Peyer's patch (tissue), 4 donors: ENCODE data around the gene GALNT9.

Source experiments
- POLR2A ChIP-seq, 2 donors: fragments of 450-650 bp; IDR thresholded peaks; one replicate each; pipeline ENCODE4 v1.5.1; 2017; ENCODE audit warnings: antibody characterized with exemption in 2 of 2, mild to moderate bottlenecking in 2 of 2, moderate library complexity in 2 of 2
- TF ChIP-seq, protein P1 (sequence below), 6 experiments: fragments of 450-650 bp in 4 of 6; fragments of 200-600 bp in 2 of 6; sonication (generic) in 1 of 6; IDR thresholded peaks; one replicate each; pipeline ENCODE4 v1.5.1; 2017 to 2019; ENCODE audit warnings: antibody characterized with exemption in 6 of 6, mild to moderate bottlenecking in 3 of 6, moderate library complexity in 1 of 6

- TF ChIP-seq, protein P1, sequence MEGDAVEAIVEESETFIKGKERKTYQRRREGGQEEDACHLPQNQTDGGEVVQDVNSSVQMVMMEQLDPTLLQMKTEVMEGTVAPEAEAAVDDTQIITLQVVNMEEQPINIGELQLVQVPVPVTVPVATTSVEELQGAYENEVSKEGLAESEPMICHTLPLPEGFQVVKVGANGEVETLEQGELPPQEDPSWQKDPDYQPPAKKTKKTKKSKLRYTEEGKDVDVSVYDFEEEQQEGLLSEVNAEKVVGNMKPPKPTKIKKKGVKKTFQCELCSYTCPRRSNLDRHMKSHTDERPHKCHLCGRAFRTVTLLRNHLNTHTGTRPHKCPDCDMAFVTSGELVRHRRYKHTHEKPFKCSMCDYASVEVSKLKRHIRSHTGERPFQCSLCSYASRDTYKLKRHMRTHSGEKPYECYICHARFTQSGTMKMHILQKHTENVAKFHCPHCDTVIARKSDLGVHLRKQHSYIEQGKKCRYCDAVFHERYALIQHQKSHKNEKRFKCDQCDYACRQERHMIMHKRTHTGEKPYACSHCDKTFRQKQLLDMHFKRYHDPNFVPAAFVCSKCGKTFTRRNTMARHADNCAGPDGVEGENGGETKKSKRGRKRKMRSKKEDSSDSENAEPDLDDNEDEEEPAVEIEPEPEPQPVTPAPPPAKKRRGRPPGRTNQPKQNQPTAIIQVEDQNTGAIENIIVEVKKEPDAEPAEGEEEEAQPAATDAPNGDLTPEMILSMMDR (IDR thresholded peaks at IDR 0.05): no peak
- TF ChIP-seq POLR2A (IDR thresholded peaks at IDR 0.05): no peak
These were observed 14.8 kb upstream of the GALNT9 start for GRCh38 chr12:132344181-132344580.
